ENCODE measurements around the gene TCN1. TPM values are rescaled to one million over a fixed set of nuclear protein-coding genes. Genes with fewer than 3 reads are reported as not detected.
"Not testable (repeated sequence)": the region's sequence is repeated elsewhere in the genome, so short reads cannot be mapped to it uniquely, and the experiment has no call there.

TCN1 gene
- polyA plus RNA-seq, 3 donors from 2014 or later: not detected

DNA sequence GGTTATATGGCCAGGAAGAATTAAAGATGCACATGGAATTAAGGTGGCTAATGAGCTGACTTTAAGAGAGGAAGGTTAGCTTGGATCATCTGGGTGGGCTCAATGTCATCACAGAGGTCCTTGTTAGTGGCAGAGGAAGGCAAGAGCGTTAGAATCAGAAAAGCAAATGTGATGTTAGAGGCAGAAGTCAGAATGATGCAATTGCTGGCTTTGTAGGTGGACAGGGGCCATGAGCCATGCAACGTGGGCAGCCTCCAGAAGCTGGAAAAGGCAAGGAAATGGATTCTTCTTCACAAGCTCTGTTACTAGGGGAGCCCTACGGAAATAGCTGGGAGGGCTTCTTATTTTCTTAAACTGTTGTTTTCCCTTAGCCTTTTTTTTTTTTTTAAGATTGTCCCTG, 18.7 kb downstream of the TCN1 start:
- Mint-ChIP-seq H3K4me1 (no peaks in the 10 kb centered on the region), H3K27ac (no peak overlapping the region), H3K36me3 (no peaks in the 10 kb centered on the region), H3K9me3 (no peaks in the 10 kb centered on the region), H3K27me3 (ENCODE audit: low read depth in 3 of 3) (peaks cover 1 to 7% (median 4%) of the 10 kb centered on the region in 3 donors), H3K4me3 (no peak overlapping the region)
- no peak for DNase-seq

DNA sequence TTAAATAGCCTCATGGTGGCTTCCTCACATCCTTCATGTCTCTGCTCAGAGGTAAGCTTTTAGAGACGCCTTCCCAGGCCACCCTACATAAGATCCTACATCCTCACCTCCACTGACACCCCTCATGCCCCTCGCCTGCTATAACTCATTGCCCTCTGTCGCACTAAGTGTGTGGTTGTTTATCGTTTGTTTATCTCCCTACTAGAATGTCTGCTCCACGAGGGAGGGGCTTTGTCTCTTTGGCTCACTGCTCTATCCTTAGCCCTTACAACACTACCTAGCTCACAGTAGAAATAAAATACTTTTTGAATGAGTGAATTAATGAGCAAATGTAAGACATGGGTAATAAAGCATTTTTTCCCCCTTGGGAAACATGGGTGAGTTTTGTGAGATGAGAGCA, 19.7 kb downstream of the TCN1 start:
- DNase-seq: no peak
- no peaks in the 10 kb centered on the region for H3K36me3 Mint-ChIP-seq
- peaks cover 1 to 11% (median 3%) of the 10 kb centered on the region in 3 donors for H3K27me3 Mint-ChIP-seq (ENCODE audit: low read depth in 3 of 3)
- no peaks in the 10 kb centered on the region for H3K9me3 Mint-ChIP-seq
- no peaks in the 10 kb centered on the region for H3K4me1 Mint-ChIP-seq
- no peak overlapping the region for H3K27ac Mint-ChIP-seq
- H3K4me3 Mint-ChIP-seq: no peak overlapping the region

DNA sequence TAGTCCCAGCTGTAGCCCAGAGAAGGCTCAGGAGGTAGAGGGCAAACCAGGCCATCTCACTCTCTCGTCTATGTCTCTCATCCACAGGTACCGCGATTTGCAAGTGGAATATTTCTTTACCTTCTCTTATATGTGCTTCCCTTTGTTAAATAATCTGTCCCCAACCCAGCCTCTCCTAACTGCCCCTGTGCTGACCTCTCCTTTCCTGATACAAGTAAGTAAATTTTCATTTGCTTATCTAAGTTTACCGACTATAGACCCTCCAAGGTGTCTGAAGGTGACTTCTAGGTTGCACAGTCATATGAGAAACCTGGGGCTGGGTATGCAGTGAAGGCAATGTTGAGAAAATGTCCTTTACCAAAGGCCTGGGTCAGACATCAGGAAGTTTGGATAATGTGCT, 20.9 kb downstream of the TCN1 start, which contains the start of gene CBLIF:
CBLIF (minus strand) TSS at position 101 of the 400 bp plus-strand sequence; CDS start at position 55, 46 bp downstream.
- peaks cover 1 to 13% (median 4%) of the 10 kb centered on the region in 3 donors for H3K27me3 Mint-ChIP-seq (ENCODE audit: low read depth in 3 of 3)
- H3K9me3 Mint-ChIP-seq: no peaks in the 10 kb centered on the region
- DNase-seq: no peak
- no peak within 1 kb of the TSS for H3K27ac Mint-ChIP-seq
- H3K36me3 Mint-ChIP-seq: no peaks in the 10 kb centered on the region
- H3K4me1 Mint-ChIP-seq: no peaks in the 10 kb centered on the region
- H3K4me3 Mint-ChIP-seq: no peak within 1 kb of the TSS

- no peak for DNase-seq
- H3K4me1 Mint-ChIP-seq: no peaks in the 10 kb centered on the region
- H3K27ac Mint-ChIP-seq: no peak overlapping the region
- no peaks in the 10 kb centered on the region for H3K9me3 Mint-ChIP-seq
- H3K4me3 Mint-ChIP-seq: no peak overlapping the region
- H3K36me3 Mint-ChIP-seq: no peaks in the 10 kb centered on the region
- peaks cover 1 to 9% (median 4%) of the 10 kb centered on the region in 3 donors for H3K27me3 Mint-ChIP-seq (ENCODE audit: low read depth in 3 of 3)
Observed at GRCh38 chr11:59842316-59842715, 24.0 kb downstream of the TCN1 start.

DNA sequence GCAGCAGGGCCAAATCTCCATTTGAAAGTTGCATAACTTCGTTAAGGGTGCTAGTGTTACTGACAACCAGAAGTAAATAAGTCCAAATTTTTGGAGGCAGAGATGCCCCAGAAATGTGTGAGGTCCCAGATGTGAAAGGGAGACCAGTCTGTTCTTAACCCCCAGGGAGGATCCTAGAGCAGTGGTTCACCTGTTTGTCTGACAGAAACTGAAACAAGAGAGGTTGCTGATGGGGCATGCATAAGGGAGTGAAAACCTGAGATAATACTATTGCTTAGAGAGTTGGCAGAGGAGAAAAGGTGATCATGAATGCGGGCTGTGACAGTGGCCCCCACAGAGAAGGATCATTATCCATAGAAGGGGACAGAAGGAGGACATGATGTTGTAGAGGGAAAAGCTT, 24.8 kb downstream of the TCN1 start:
- DNase-seq: no peak
- H3K36me3 Mint-ChIP-seq: no peaks in the 10 kb centered on the region
- H3K4me3 Mint-ChIP-seq: no peak overlapping the region
- no peaks in the 10 kb centered on the region for H3K4me1 Mint-ChIP-seq
- H3K27ac Mint-ChIP-seq: no peak overlapping the region
- no peaks in the 10 kb centered on the region for H3K9me3 Mint-ChIP-seq
- H3K27me3 Mint-ChIP-seq (ENCODE audit: low read depth in 3 of 3): peaks cover 3 to 9% (median 4%) of the 10 kb centered on the region in 3 donors

GRCh38 chr11:59839615-59840014, 26.7 kb downstream of the TCN1 start:
- no peak for DNase-seq
- Mint-ChIP-seq H3K4me1 (no peaks in the 10 kb centered on the region), H3K4me3 (no peak overlapping the region), H3K27ac (no peak overlapping the region), H3K27me3 (ENCODE audit: low read depth in 3 of 3) (peaks cover 2 to 15% (median 3%) of the 10 kb centered on the region in 3 donors), H3K36me3 (no peaks in the 10 kb centered on the region), H3K9me3 (no peaks in the 10 kb centered on the region)

GRCh38 chr11:59833602-59834001, 32.7 kb downstream of the TCN1 start:
- H3K36me3 Mint-ChIP-seq: no peaks in the 10 kb centered on the region
- H3K9me3 Mint-ChIP-seq: no peaks in the 10 kb centered on the region
- H3K4me3 Mint-ChIP-seq: no peak overlapping the region
- peaks cover 2 to 6% (median 5%) of the 10 kb centered on the region in 3 donors for H3K27me3 Mint-ChIP-seq (ENCODE audit: low read depth in 3 of 3)
- DNase-seq: no peak
- H3K4me1 Mint-ChIP-seq: no peaks in the 10 kb centered on the region
- no peak overlapping the region for H3K27ac Mint-ChIP-seq

DNA sequence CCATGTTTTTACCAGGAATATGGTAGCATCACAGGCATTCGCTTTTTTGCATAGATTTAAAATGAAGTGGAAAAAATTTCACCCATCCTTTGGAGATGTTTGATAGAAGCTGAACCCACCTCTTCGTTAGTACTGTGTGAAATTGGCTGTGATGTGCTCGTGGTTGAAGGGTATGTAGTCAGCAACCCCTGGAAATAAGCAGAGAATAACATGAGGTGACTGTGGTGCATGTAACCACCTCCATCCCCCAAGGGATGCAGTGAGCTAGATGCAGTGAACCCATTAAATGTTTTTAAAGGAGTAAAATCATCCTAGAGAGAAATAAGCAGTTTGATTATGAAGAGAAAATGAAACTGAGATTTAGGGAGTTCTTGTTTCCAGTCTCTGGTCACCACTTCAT, 36.9 kb downstream of the TCN1 start:
- DNase-seq: no peak
- no peaks in the 10 kb centered on the region for H3K9me3 Mint-ChIP-seq
- no peaks in the 10 kb centered on the region for H3K4me1 Mint-ChIP-seq
- no peaks in the 10 kb centered on the region for H3K36me3 Mint-ChIP-seq
- peaks cover 0 to 3% (median 2%) of the 10 kb centered on the region in 3 donors for H3K27me3 Mint-ChIP-seq (ENCODE audit: low read depth in 3 of 3)
- no peak overlapping the region for H3K27ac Mint-ChIP-seq
- H3K4me3 Mint-ChIP-seq: no peak overlapping the region

- Mint-ChIP-seq H3K36me3 (no peaks in the 10 kb centered on the region), H3K4me3 (peak overlapping the region in 1 of 5 donors; percentile 8), H3K4me1 (peaks cover 2 to 14% of the 10 kb centered on the region in 2 donors), H3K9me3 (no peaks in the 10 kb centered on the region), H3K27me3 (ENCODE audit: low read depth in 3 of 3) (peaks cover 0 to 3% (median 0%) of the 10 kb centered on the region in 3 donors), H3K27ac (no peak overlapping the region)
- peak in 2 of 3 donors; percentile 22 to 34 for DNase-seq
Observed at GRCh38 chr11:59822989-59823566, 43.2 kb downstream of the TCN1 start.

DNA sequence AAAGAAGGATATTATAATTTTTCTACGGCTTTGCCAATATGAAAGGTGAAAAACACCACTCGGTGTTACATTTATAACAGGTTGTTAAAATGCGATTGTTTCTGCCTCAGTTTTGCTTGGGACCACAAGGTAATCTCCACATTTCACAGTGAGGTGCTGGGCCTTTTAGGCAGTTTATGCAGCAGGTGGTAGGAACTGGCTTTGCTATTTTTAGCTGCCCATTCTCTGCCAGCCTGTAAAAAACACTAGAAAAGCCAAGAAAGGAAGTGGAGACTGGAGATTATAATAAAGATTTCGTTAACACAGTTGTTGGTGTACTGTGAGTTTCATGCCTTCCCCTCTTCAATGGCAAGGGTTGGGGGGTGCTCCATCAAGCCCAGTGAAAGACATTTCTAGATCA, 47.7 kb downstream of the TCN1 start:
- Mint-ChIP-seq H3K4me3 (no peak overlapping the region), H3K36me3 (no peaks in the 10 kb centered on the region), H3K9me3 (no peaks in the 10 kb centered on the region), H3K27ac (no peak overlapping the region), H3K27me3 (ENCODE audit: low read depth in 3 of 3) (peaks cover 0 to 5% (median 0%) of the 10 kb centered on the region in 3 donors), H3K4me1 (peaks cover 6 to 21% of the 10 kb centered on the region in 2 donors)
- DNase-seq: no peak

GRCh38 chr11:59816434-59816833, 49.9 kb downstream of the TCN1 start:
- H3K27ac Mint-ChIP-seq; H3K9me3 Mint-ChIP-seq; H3K27me3 Mint-ChIP-seq (ENCODE audit: low read depth in 3 of 3); DNase-seq; H3K4me3 Mint-ChIP-seq; H3K36me3 Mint-ChIP-seq: not testable (repeated sequence)
- peaks cover 6 to 15% of the 10 kb centered on the region in 2 donors for H3K4me1 Mint-ChIP-seq

DNA sequence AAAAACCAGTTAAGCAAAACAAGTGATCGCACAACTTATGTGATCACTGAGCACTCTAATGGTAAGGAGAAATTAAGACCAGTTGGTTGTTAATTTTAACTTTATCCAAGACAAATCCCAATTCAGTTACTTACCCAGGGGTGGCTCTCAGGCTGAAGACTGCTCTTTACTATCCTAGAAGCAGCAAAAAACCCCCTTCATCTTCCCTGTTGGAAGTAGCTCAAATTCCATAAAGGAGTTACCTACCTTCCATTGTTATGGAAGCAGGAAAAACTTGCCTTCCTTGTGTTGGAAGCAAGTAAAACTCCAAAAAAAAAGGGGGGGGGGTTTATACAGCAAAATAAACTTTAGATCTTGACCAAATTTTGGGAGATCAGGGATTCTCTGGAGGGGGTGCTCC, 50.5 kb downstream of the TCN1 start:
- DNase-seq: no peak
- peaks cover 11 to 22% of the 10 kb centered on the region in 2 donors for H3K4me1 Mint-ChIP-seq
- H3K27me3 Mint-ChIP-seq (ENCODE audit: low read depth in 3 of 3): peaks cover under 1 to 9% (median 4%) of the 10 kb centered on the region in 3 donors
- H3K9me3 Mint-ChIP-seq: no peaks in the 10 kb centered on the region
- no peak overlapping the region for H3K4me3 Mint-ChIP-seq
- H3K27ac Mint-ChIP-seq: no peak overlapping the region
- H3K36me3 Mint-ChIP-seq: no peaks in the 10 kb centered on the region

DNA sequence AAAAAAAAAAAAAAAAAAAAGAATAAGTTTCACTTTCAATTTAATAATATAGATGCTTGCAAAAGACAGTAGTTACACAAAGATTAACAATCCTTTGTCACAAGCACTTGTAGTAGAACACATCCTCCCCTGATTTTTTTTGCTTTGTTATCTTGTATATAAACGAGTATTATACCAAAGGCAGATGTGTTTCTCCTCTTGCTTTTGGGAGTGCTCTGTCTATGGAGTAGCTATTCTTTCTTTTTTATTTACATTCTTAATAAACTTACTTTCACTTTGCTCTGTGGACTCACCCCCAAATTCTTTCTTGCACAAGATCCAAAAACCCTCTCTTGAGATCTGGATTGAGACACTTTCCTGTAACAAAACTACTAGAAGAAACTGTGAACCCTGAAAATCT, 52.3 kb downstream of the TCN1 start:
- H3K27ac Mint-ChIP-seq: peak overlapping the region in 1 of 6 donors; percentile 40
- H3K4me3 Mint-ChIP-seq: peak overlapping the region; percentile 7 to 51 (median 26)
- peaks cover 2 to 12% (median 11%) of the 10 kb centered on the region in 3 donors for H3K27me3 Mint-ChIP-seq (ENCODE audit: low read depth in 3 of 3)
- DNase-seq: no peak
- no peaks in the 10 kb centered on the region for H3K36me3 Mint-ChIP-seq
- no peaks in the 10 kb centered on the region for H3K9me3 Mint-ChIP-seq
- peaks cover 24 to 37% of the 10 kb centered on the region in 2 donors for H3K4me1 Mint-ChIP-seq

DNA sequence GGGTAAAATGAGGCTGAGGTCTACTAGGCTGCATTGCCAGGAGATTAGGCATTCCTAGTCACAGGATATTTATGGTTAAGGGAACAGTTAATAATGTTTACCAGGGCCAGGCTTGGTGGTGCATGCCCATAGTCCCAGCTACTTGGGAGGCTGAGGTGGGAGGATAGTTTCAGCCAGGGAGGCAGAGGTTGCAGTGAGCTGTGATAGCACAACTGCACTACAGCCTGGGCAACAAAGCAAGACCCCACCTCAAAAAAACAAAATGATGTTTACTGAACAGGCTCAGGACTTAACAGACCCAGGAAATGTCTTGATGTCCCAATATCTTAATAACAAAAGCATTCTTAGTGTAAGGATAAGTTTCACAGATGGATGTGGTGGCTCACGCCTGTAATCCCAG, 52.9 kb downstream of the TCN1 start:
- Mint-ChIP-seq H3K4me1 (peaks cover 28 to 37% of the 10 kb centered on the region in 2 donors), H3K9me3 (no peaks in the 10 kb centered on the region), H3K27ac (no peak overlapping the region), H3K4me3 (peak overlapping the region in 1 of 5 donors; percentile 40), H3K27me3 (ENCODE audit: low read depth in 3 of 3) (peaks cover 2 to 12% (median 11%) of the 10 kb centered on the region in 3 donors), H3K36me3 (no peaks in the 10 kb centered on the region)
- DNase-seq: no peak

GRCh38 chr11:59812220-59812619, 54.1 kb downstream of the TCN1 start:
- peak overlapping the region in 3 of 5 donors; percentile 18 to 28 (median 23) for H3K4me3 Mint-ChIP-seq
- H3K36me3 Mint-ChIP-seq: peaks cover 0 to under 1% (median 0%) of the 10 kb centered on the region in 3 donors
- no peak overlapping the region for H3K27ac Mint-ChIP-seq
- H3K27me3 Mint-ChIP-seq (ENCODE audit: low read depth in 3 of 3): peaks cover 2 to 12% (median 11%) of the 10 kb centered on the region in 3 donors
- peaks cover 28 to 37% of the 10 kb centered on the region in 2 donors for H3K4me1 Mint-ChIP-seq
- no peak for DNase-seq
- H3K9me3 Mint-ChIP-seq: no peaks in the 10 kb centered on the region

Measured in immature natural killer cell (primary cell).